Panc1 (cell line): Measurements from ENCODE around the gene DOP1A. TPM values are rescaled to one million over a fixed set of nuclear protein-coding genes. Genes with fewer than 3 reads are reported as not detected.

Experiments
- ATAC-seq: fragments of 200-7000 bp; cut with Tn5 transposase; 2 replicates; pipeline ENCODE4 v1.9.1; 2020; ENCODE audit warnings: mild to moderate bottlenecking, moderate library complexity
- BruUV-seq: library from RNA; stranded (reverse); fragments of 400-500 nt; replicated peaks from 2 replicates; lab custom pipeline; 2021; lab: Mats Ljungman, UMichigan
- CTCF ChIA-PET: fragments of 300-600 bp; sonication (Branson Sonifier 250); formaldehyde crosslinking; loops from one replicate; lab custom pipeline; 2022; ENCODE audit warnings: antibody characterized with exemption; lab: Charles Lee
- POLR2A ChIA-PET: fragments of 300-600 bp; sonication (Branson Sonifier 250); formaldehyde crosslinking; loops from one replicate; lab custom pipeline; 2022; ENCODE audit warnings: antibody characterized with exemption; lab: Charles Lee
- DNase-seq: peaks from one replicate; pipeline ENCODE4 v3.0.0-alpha.2; 2010; ENCODE audit warnings: low read depth, low spot score
- H3K27ac ChIP-seq: 2 replicates; pipeline ENCODE4 v1.5.1; 2011; ENCODE audit warnings: mild to moderate bottlenecking, low read length, inconsistent platforms
- H3K27me3 ChIP-seq: fragments of 200-500 bp; sonication (Bioruptor generic); 2 replicates; pipeline ENCODE4 v1.6.0; 2014; ENCODE audit warnings: low read length, inconsistent platforms; ENCODE audit not compliant: control insufficient read depth, insufficient read depth
- H3K36me3 ChIP-seq: fragments of 200-500 bp; sonication (Bioruptor generic); 2 replicates; pipeline ENCODE4 v1.5.1; 2014; ENCODE audit warnings: inconsistent platforms, mild to moderate bottlenecking, low read length, moderate library complexity; ENCODE audit not compliant: control insufficient read depth, insufficient read depth
- H3K4me1 ChIP-seq: 2 replicates; pipeline ENCODE4 v1.5.1; 2011; ENCODE audit warnings: inconsistent platforms, mild to moderate bottlenecking, low read length, moderate library complexity; ENCODE audit not compliant: control insufficient read depth, insufficient read depth
- H3K4me3 ChIP-seq, 2 experiments: 2 replicates each; pipeline ENCODE4 v1.5.1; 2011 to 2012; ENCODE audit warnings: low read depth in 2 of 2, low read length in 2 of 2, mild to moderate bottlenecking in 2 of 2, inconsistent platforms in 1 of 2, moderate library complexity in 1 of 2
- H3K9me3 ChIP-seq: fragments of 200-500 bp; sonication (Bioruptor generic); 2 replicates; pipeline ENCODE4 v1.5.1; 2014; ENCODE audit warnings: low read depth, mild to moderate bottlenecking, inconsistent platforms, low read length, moderate library complexity; ENCODE audit not compliant: control insufficient read depth, insufficient read depth
- CTCF ChIP-seq: fragments of 450-650 bp; IDR thresholded peaks from 2 replicates; pipeline ENCODE4 v1.5.1; 2017; ENCODE audit warnings: mild to moderate bottlenecking
- POLR2AphosphoS5 ChIP-seq: IDR thresholded peaks from 2 replicates; pipeline ENCODE4 v1.6.1; 2012; ENCODE audit warnings: mild to moderate bottlenecking, low read depth, low read length, moderate library complexity
- SIN3A ChIP-seq: IDR thresholded peaks from 2 replicates; pipeline ENCODE4 v1.6.1; 2012; ENCODE audit warnings: low read depth, mild to moderate bottlenecking, low read length, moderate library complexity, borderline replicate concordance; ENCODE audit not compliant: insufficient read depth
- TCF7L2 ChIP-seq: IDR thresholded peaks from 2 replicates; pipeline ENCODE4 v1.6.1; 2011; ENCODE audit warnings: mild to moderate bottlenecking, low read depth, low read length, inconsistent platforms
- in situ Hi-C: cut with HindIII; loops from 2 replicates; pipeline ENCODE4 v1.10.0; 2016; ENCODE audit warnings: low sequenced_read_pairs, low pct_unique_long_range_greater_than_20kb
- intact Hi-C: fragments of 100-400 bp; cut with micrococcal nuclease; formaldehyde crosslinking; loops from one replicate; pipeline ENCODE4 v1.10.0; 2022; ENCODE audit not compliant: unreplicated experiment
- total RNA-seq: library from RNA; stranded (reverse); gene quantifications from one replicate; pipeline ENCODE4 v1.2.1, GENCODE V29; 2021; ENCODE audit not compliant: unreplicated experiment
- TF ChIP-seq, protein P1 (sequence below), 2 experiments: IDR thresholded peaks; 2 replicates each; pipeline ENCODE4 v1.6.1; 2011 to 2012; ENCODE audit warnings: low read depth in 2 of 2, control low read depth in 1 of 2, low read length in 1 of 2, mild to moderate bottlenecking in 1 of 2, moderate library complexity in 1 of 2; ENCODE audit not compliant: insufficient read depth in 1 of 2

DOP1A gene
- total RNA-seq, 1 experiment from 2014 or later: 13.4 TPM

DNA sequence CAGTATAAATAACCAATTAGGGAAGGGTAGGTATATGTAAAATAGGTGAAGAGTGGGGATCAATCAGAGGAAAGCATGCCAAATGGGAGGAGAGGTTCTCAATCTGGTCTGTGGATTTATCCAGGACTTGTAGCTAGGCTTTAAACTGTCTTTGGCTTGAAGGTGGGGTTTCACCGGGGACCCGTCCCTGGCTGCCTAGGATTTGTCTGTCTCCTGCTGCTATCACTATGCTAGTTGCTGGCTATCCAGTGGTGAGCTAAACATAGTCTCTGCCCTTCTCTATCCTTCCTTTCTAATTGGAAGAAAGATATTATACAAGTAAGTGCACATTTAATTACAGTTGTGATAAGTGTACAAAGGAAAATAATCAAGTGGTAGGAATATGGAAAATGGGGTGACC is 58.8 kb downstream of the DOP1A start:
- Histone ChIP-seq H3K9me3 (no peaks in the 10 kb centered on the region), H3K4me3 (no peak overlapping the region), H3K27me3 (no peaks in the 10 kb centered on the region), H3K4me1 (no peaks in the 10 kb centered on the region), H3K27ac (no peak overlapping the region), H3K36me3 (peaks cover 10% of the 10 kb centered on the region; the same call in 1 of the 2 replicates)
- ATAC-seq: no peak
- no TSS peak for BruUV-seq
- no peak for DNase-seq
- CTCF ChIA-PET: no interaction called here
- POLR2A ChIA-PET: no interaction called here
- intact Hi-C loops (no loop called here), in situ Hi-C loops (no loop called here)
- TF ChIP-seq POLR2AphosphoS5: no peak
- no peak for TF ChIP-seq TCF7L2
- no peak for TF ChIP-seq CTCF
- TF ChIP-seq, protein P1, sequence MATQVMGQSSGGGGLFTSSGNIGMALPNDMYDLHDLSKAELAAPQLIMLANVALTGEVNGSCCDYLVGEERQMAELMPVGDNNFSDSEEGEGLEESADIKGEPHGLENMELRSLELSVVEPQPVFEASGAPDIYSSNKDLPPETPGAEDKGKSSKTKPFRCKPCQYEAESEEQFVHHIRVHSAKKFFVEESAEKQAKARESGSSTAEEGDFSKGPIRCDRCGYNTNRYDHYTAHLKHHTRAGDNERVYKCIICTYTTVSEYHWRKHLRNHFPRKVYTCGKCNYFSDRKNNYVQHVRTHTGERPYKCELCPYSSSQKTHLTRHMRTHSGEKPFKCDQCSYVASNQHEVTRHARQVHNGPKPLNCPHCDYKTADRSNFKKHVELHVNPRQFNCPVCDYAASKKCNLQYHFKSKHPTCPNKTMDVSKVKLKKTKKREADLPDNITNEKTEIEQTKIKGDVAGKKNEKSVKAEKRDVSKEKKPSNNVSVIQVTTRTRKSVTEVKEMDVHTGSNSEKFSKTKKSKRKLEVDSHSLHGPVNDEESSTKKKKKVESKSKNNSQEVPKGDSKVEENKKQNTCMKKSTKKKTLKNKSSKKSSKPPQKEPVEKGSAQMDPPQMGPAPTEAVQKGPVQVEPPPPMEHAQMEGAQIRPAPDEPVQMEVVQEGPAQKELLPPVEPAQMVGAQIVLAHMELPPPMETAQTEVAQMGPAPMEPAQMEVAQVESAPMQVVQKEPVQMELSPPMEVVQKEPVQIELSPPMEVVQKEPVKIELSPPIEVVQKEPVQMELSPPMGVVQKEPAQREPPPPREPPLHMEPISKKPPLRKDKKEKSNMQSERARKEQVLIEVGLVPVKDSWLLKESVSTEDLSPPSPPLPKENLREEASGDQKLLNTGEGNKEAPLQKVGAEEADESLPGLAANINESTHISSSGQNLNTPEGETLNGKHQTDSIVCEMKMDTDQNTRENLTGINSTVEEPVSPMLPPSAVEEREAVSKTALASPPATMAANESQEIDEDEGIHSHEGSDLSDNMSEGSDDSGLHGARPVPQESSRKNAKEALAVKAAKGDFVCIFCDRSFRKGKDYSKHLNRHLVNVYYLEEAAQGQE (IDR thresholded peaks at IDR 0.05; ENCODE audit: insufficient read depth in 1 of 2, low read depth in 2 of 2, low read length in 1 of 2): no peak
- TF ChIP-seq SIN3A: no peak

DNA sequence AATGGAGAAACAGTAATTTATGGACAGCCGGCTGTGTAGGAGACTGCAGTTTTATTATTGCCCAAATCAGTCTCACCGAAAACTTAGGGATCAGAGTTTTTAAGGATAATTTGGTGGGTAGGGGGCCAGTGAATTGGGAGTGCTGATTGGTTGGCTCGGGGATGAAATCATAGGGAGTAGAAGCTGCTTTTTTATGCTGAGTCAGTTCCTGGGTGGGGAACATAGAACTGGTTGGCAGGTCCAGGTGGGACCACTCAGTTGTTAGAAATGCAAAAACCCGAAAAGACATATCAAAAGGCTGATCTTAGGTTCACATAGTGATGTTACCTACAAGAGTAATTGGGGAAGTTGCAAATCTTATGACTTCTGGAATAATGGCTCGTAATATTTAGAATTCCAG is 59.3 kb downstream of the DOP1A start:
- ChIA-PET CTCF (no interaction called here), POLR2A (no interaction called here)
- Histone ChIP-seq H3K4me3 (no peak overlapping the region), H3K27me3 (no peaks in the 10 kb centered on the region), H3K4me1 (no peaks in the 10 kb centered on the region), H3K9me3 (no peaks in the 10 kb centered on the region), H3K36me3 (peaks cover 10% of the 10 kb centered on the region; the same call in 1 of the 2 replicates), H3K27ac (no peak overlapping the region)
- in situ Hi-C loops (no loop called here), intact Hi-C loops (no loop called here)
- BruUV-seq: no TSS peak
- TF ChIP-seq CTCF (no peak), TCF7L2 (no peak), POLR2AphosphoS5 (no peak), SIN3A (no peak)
- TF ChIP-seq, protein P1 (IDR thresholded peaks at IDR 0.05; ENCODE audit: insufficient read depth in 1 of 2, low read depth in 2 of 2, low read length in 1 of 2): no peak
- DNase-seq (no peak), ATAC-seq (no peak)
